Duodenal mucosa (tissue), 2 donors: Measurements from ENCODE around the gene BRD1.

ENCODE experiments used
- H3K27ac ChIP-seq: one replicate; pipeline ENCODE4 v1.7.0; 2013; ENCODE audit warnings: low read depth, low read length
- H3K27me3 ChIP-seq, 2 donors: one replicate each; pipeline ENCODE4 v1.7.0; 2013; ENCODE audit warnings: low read length in 2 of 2, control low read depth in 1 of 2; ENCODE audit not compliant: insufficient read depth in 2 of 2, control insufficient read depth in 1 of 2
- H3K36me3 ChIP-seq, 2 donors: one replicate each; pipeline ENCODE4 v1.7.0; 2013; ENCODE audit warnings: low read length in 2 of 2, control low read depth in 1 of 2; ENCODE audit not compliant: insufficient read depth in 2 of 2, control insufficient read depth in 1 of 2
- H3K4me1 ChIP-seq, 2 donors: one replicate each; pipeline ENCODE4 v1.7.0; 2013; ENCODE audit warnings: low read length in 2 of 2, control low read depth in 1 of 2; ENCODE audit not compliant: insufficient read depth in 2 of 2, control insufficient read depth in 1 of 2
- H3K4me3 ChIP-seq, 2 donors: one replicate each; pipeline ENCODE4 v1.7.0; 2013; ENCODE audit warnings: low read length in 2 of 2, low read depth in 1 of 2
- H3K9ac ChIP-seq, 2 donors: one replicate each; pipeline ENCODE4 v1.7.0; 2013; ENCODE audit warnings: low read length in 2 of 2, low read depth in 1 of 2
- H3K9me3 ChIP-seq, 2 donors: one replicate each; pipeline ENCODE4 v1.7.0; 2013; ENCODE audit warnings: low read length in 2 of 2, control low read depth in 1 of 2; ENCODE audit not compliant: control insufficient read depth in 1 of 2

Gene BRD1

GRCh38 chr22:49728570-49729271 lies 99.0 kb downstream of the BRD1 start:
- no peak overlapping the region for H3K27ac ChIP-seq
- H3K9me3 ChIP-seq, result no peaks in the 10 kb centered on the region
- no peak overlapping the region for H3K9ac ChIP-seq
- no peak overlapping the region for H3K4me3 ChIP-seq
- H3K4me1 ChIP-seq, result no peaks in the 10 kb centered on the region
- H3K36me3 ChIP-seq, result no peaks in the 10 kb centered on the region
- peaks cover 27 to 35% of the 10 kb centered on the region in 2 donors for H3K27me3 ChIP-seq

DNA sequence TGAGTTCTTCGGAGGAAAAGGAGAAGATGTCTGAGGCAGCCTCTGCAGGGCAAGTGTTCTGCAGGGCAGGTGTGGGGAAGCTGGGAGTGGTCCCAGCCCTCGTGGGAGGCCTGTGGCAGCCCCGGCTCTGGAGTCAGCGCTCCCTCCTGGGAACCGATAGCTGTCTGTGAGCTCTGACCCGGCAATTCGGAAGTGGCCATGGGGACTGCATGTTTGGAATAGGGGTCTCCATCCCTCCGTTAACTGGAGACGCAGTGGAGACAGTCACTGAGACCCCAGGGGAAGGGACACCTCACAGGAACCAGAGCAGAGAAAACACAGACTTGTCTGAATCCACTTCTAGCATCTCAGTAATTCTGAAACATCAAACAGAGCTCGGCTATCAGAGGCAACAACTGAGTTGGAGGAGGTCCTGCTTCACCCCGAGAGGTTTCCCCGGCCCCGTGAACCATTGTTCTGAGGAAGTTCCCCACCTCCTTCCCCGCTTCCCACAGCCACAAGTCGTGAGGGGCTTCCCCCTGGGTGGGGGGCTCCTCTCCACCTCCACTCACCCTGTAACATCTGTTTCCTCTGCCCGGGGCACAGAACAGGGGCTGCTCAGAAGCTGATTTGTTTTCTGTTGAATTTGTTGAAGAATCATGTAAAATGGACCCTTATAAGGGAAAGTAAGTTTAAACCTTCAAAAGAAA lies 99.6 kb downstream of the BRD1 start:
- no peaks in the 10 kb centered on the region for H3K36me3 ChIP-seq
- H3K9me3 ChIP-seq, result no peaks in the 10 kb centered on the region
- H3K9ac ChIP-seq, result no peak overlapping the region
- no peak overlapping the region for H3K4me3 ChIP-seq
- no peaks in the 10 kb centered on the region for H3K4me1 ChIP-seq
- no peak overlapping the region for H3K27ac ChIP-seq
- H3K27me3 ChIP-seq, result peaks cover 27 to 35% of the 10 kb centered on the region in 2 donors

DNA sequence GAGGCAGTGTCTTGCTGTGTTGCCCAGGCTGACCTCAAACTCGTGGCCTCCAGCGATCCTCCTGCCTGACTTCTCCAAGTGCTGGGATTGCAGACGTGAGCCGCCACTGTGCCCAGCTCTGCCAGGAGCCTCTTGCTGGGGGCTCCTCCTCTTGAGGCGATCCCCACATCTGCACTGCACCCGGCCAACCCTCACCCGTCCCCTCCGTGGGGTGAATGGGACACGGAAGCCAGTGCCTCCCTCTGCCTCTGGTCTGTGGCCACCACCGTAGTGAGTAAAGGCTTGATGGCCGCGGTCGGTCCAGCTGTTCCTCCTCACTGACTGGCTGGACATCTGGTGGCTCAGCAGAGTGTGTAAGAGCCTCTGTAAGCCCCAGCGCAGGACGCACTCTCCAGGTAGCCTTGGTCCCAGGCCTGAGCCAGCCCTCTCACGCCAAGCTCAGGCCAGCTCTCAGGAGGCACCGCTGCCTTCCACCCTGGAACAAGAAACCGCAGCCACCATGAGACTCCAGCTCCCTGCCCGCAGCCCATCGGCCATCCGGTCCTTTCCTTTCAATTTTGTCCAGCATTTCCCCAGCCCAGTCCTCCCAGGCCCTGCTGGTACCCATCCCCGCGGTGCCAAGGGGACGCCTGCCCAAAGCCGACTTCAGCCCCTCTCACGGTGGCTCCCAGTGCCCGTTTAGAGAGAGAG lies 100.3 kb downstream of the BRD1 start:
- H3K9ac ChIP-seq, result no peak overlapping the region
- peaks cover 27 to 35% of the 10 kb centered on the region in 2 donors for H3K27me3 ChIP-seq
- no peak overlapping the region for H3K4me3 ChIP-seq
- H3K4me1 ChIP-seq, result no peaks in the 10 kb centered on the region
- H3K36me3 ChIP-seq, result no peaks in the 10 kb centered on the region
- no peak overlapping the region for H3K27ac ChIP-seq
- H3K9me3 ChIP-seq, result no peaks in the 10 kb centered on the region

GRCh38 chr22:49726701-49727101 lies 101.0 kb downstream of the BRD1 start:
- H3K36me3 ChIP-seq, result no peaks in the 10 kb centered on the region
- H3K4me1 ChIP-seq, result no peaks in the 10 kb centered on the region
- no peaks in the 10 kb centered on the region for H3K9me3 ChIP-seq
- H3K4me3 ChIP-seq, result no peak overlapping the region
- H3K27ac ChIP-seq, result no peak overlapping the region
- H3K27me3 ChIP-seq, result peaks cover 27 to 35% of the 10 kb centered on the region in 2 donors
- no peak overlapping the region for H3K9ac ChIP-seq

- no peak overlapping the region for H3K4me3 ChIP-seq
- no peaks in the 10 kb centered on the region for H3K9me3 ChIP-seq
- no peak overlapping the region for H3K9ac ChIP-seq
- peaks cover 26 to 35% of the 10 kb centered on the region in 2 donors for H3K27me3 ChIP-seq
- H3K27ac ChIP-seq, result no peak overlapping the region
- no peaks in the 10 kb centered on the region for H3K36me3 ChIP-seq
- no peaks in the 10 kb centered on the region for H3K4me1 ChIP-seq
Measured at GRCh38 chr22:49726022-49726681, 101.5 kb downstream of the BRD1 start.

- H3K4me1 ChIP-seq, result no peaks in the 10 kb centered on the region
- H3K9ac ChIP-seq, result no peak overlapping the region
- no peak overlapping the region for H3K27ac ChIP-seq
- H3K36me3 ChIP-seq, result no peaks in the 10 kb centered on the region
- no peaks in the 10 kb centered on the region for H3K9me3 ChIP-seq
- no peak overlapping the region for H3K4me3 ChIP-seq
- H3K27me3 ChIP-seq, result peaks cover 23 to 35% of the 10 kb centered on the region in 2 donors
Measured at GRCh38 chr22:49725516-49725915, 102.2 kb downstream of the BRD1 start.

DNA sequence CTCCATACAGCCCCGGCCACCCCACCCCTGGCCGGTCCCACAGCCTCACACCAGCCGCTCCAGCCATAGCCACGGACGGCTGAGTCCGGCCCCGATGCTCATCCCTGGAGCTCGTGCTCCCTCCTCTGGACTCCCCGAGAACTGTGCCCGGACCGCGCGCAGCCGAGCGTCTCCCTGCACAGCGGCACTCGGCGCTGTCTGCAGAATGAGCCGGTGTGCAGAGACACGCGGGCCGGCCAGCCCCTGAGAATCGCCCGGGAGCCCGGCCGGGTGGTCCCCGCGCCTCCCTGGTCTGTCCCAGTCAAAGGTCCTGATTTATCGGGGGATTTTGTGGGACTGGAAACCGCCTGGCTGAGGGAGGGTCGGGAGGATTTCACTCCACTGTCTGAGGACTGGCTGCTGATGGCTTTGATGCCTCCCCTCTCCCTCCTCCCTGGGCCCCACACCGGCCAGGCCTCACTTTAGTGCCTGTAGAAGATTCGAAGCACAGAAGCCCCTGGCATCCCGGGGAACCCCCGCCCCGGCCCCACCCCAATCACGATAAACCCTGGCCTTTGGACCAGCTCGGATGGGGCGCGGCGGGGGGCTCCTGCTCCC lies 102.7 kb downstream of the BRD1 start:
- Histone ChIP-seq H3K4me1 (no peaks in the 10 kb centered on the region), H3K4me3 (peak overlapping the region in 1 of 2 donors; percentile 54), H3K27ac (no peak overlapping the region), H3K36me3 (no peaks in the 10 kb centered on the region), H3K9me3 (no peaks in the 10 kb centered on the region), H3K9ac (no peak overlapping the region), H3K27me3 (peaks cover 23 to 35% of the 10 kb centered on the region in 2 donors)

GRCh38 chr22:49724030-49724892 lies 103.4 kb downstream of the BRD1 start:
- Histone ChIP-seq H3K27me3 (peaks cover 23 to 35% of the 10 kb centered on the region in 2 donors), H3K4me1 (no peaks in the 10 kb centered on the region), H3K9me3 (no peaks in the 10 kb centered on the region), H3K36me3 (no peaks in the 10 kb centered on the region), H3K9ac (no peak overlapping the region), H3K4me3 (peak overlapping the region in 1 of 2 donors; percentile 54), H3K27ac (no peak overlapping the region)

DNA sequence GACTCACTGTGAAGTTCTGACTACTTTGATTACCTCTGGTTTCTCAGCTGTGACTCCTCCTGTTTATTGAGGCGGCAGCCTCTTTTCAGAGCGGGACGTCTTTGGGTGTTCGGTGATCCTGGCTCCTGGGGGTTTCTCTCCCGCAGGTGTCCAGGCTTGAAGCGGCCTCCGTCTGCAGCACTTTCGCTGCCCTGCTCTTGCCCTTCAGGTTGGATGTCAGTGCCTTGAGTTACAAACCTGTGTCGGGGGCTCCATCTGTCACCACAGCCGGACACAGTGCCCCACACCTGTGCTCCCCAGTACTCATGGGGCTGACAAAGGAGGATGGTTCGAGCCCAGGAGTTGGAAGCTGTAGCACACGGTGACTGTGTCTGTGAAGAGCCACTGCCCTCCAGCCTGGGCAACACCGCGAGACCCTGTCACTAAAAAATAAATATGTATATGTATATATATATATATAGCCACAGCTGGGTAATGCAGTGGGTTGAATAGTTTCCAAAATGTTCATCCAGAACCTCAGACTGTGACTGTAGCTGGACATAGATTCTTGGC lies 104.1 kb downstream of the BRD1 start:
- Histone ChIP-seq H3K27me3 (peaks cover 23 to 30% of the 10 kb centered on the region in 2 donors), H3K27ac (no peak overlapping the region), H3K4me1 (no peaks in the 10 kb centered on the region), H3K36me3 (no peaks in the 10 kb centered on the region), H3K9ac (no peak overlapping the region), H3K9me3 (no peaks in the 10 kb centered on the region), H3K4me3 (peak overlapping the region in 1 of 2 donors; percentile 54)
